Measurements from ENCODE around the gene RPUSD1.

RPUSD1 gene

GRCh38 chr16:799111-799947 is 11.1 kb upstream of the RPUSD1 start:
- H3K27ac ChIP-seq (ENCODE audit: insufficient read depth in 1 of 2, low read depth in 1 of 2, low read length in 2 of 2, poor library complexity in 1 of 2, severe bottlenecking in 2 of 2): no peak overlapping the region
- H3K27me3 ChIP-seq (replicated peaks in 2 of 5; ENCODE audit: control insufficient read depth in 4 of 5, insufficient read depth in 5 of 5, low read length in 4 of 5): peaks cover 0 to 57% (median 16%) of the 10 kb centered on the region in 5 experiments
- no peak overlapping the region for H3K4me3 ChIP-seq (ENCODE audit: control insufficient read depth in 1 of 7, extremely low read depth in 1 of 7, insufficient read depth in 4 of 7, low read depth in 2 of 7, low read length in 6 of 7)
- peaks cover 0 to 25% (median 9%) of the 10 kb centered on the region in 4 experiments for H3K36me3 ChIP-seq (ENCODE audit: control insufficient read depth in 4 of 4, insufficient read depth in 4 of 4, low read length in 3 of 4)
- 74% methylated on average over 12 of the region's 22 CpGs for WGBS (ENCODE audit: insufficient coverage)
- H3K9me3 ChIP-seq (ENCODE audit: control extremely low read depth in 1 of 5, control insufficient read depth in 4 of 5, insufficient read depth in 2 of 5, low read depth in 1 of 5, low read length in 4 of 5): peaks cover 0 to 2% (median 0%) of the 10 kb centered on the region in 5 experiments
- DNase-seq: no peak
- H3K4me1 ChIP-seq (ENCODE audit: control extremely low read depth in 1 of 4, control insufficient read depth in 4 of 4, insufficient read depth in 4 of 4, low read length in 3 of 4): peaks cover 0 to 5% (median 1%) of the 10 kb centered on the region in 4 experiments
- CTCF ChIA-PET: no interaction called here
- POLR2A ChIA-PET: no interaction called here

- WGBS (ENCODE audit: insufficient coverage): 95% methylated on average over 11 of the region's 19 CpGs
Observed at GRCh38 chr16:798666-799065, 10.5 kb upstream of the RPUSD1 start.

GRCh38 chr16:797686-798085 is 9.5 kb upstream of the RPUSD1 start:
- Histone ChIP-seq H3K4me3 (ENCODE audit: control insufficient read depth in 1 of 7, extremely low read depth in 1 of 7, insufficient read depth in 4 of 7, low read depth in 2 of 7, low read length in 6 of 7) (no peak overlapping the region), H3K4me1 (ENCODE audit: control extremely low read depth in 1 of 4, control insufficient read depth in 4 of 4, insufficient read depth in 4 of 4, low read length in 3 of 4) (peaks cover 0 to 5% (median 1%) of the 10 kb centered on the region in 4 experiments), H3K27ac (ENCODE audit: insufficient read depth in 1 of 2, low read depth in 1 of 2, low read length in 2 of 2, poor library complexity in 1 of 2, severe bottlenecking in 2 of 2) (no peak overlapping the region), H3K27me3 (replicated peaks in 2 of 5; ENCODE audit: control insufficient read depth in 4 of 5, insufficient read depth in 5 of 5, low read length in 4 of 5) (peaks cover 0 to 49% (median 16%) of the 10 kb centered on the region in 5 experiments), H3K36me3 (ENCODE audit: control insufficient read depth in 4 of 4, insufficient read depth in 4 of 4, low read length in 3 of 4) (peaks cover 0 to 36% (median 16%) of the 10 kb centered on the region in 4 experiments), H3K9me3 (ENCODE audit: control extremely low read depth in 1 of 5, control insufficient read depth in 4 of 5, insufficient read depth in 2 of 5, low read depth in 1 of 5, low read length in 4 of 5) (peaks cover 0 to 2% (median 0%) of the 10 kb centered on the region in 5 experiments)
- ChIA-PET POLR2A (no interaction called here), CTCF (no interaction called here)
- no peak for DNase-seq
- WGBS (ENCODE audit: insufficient coverage): 96% methylated on average over 19 of the region's 22 CpGs

More at GRCh38 chr16:798666-799065, 10.5 kb upstream of the RPUSD1 start:
- ChIA-PET POLR2A (no interaction called here), CTCF (no interaction called here)
- DNase-seq: no peak
- Histone ChIP-seq H3K9me3 (ENCODE audit: control extremely low read depth in 1 of 5, control insufficient read depth in 4 of 5, insufficient read depth in 2 of 5, low read depth in 1 of 5, low read length in 4 of 5) (peaks cover 0 to 2% (median 0%) of the 10 kb centered on the region in 5 experiments), H3K27ac (ENCODE audit: insufficient read depth in 1 of 2, low read depth in 1 of 2, low read length in 2 of 2, poor library complexity in 1 of 2, severe bottlenecking in 2 of 2) (no peak overlapping the region), H3K36me3 (ENCODE audit: control insufficient read depth in 4 of 4, insufficient read depth in 4 of 4, low read length in 3 of 4) (peaks cover 0 to 27% (median 11%) of the 10 kb centered on the region in 4 experiments), H3K4me3 (ENCODE audit: control insufficient read depth in 1 of 7, extremely low read depth in 1 of 7, insufficient read depth in 4 of 7, low read depth in 2 of 7, low read length in 6 of 7) (no peak overlapping the region), H3K4me1 (ENCODE audit: control extremely low read depth in 1 of 4, control insufficient read depth in 4 of 4, insufficient read depth in 4 of 4, low read length in 3 of 4) (peaks cover 0 to 5% (median 1%) of the 10 kb centered on the region in 4 experiments), H3K27me3 (replicated peaks in 2 of 5; ENCODE audit: control insufficient read depth in 4 of 5, insufficient read depth in 5 of 5, low read length in 4 of 5) (peaks cover 0 to 57% (median 16%) of the 10 kb centered on the region in 5 experiments)

- CTCF ChIA-PET: no interaction called here
- POLR2A ChIA-PET: no interaction called here
- peaks cover 0 to 42% (median 19%) of the 10 kb centered on the region in 4 experiments for H3K36me3 ChIP-seq (ENCODE audit: control insufficient read depth in 4 of 4, insufficient read depth in 4 of 4, low read length in 3 of 4)
Observed at GRCh38 chr16:797120-797420, 8.9 kb upstream of the RPUSD1 start.

GRCh38 chr16:796296-797119 is 8.3 kb upstream of the RPUSD1 start:
- peaks cover 0 to 2% (median 0%) of the 10 kb centered on the region in 5 experiments for H3K9me3 ChIP-seq (ENCODE audit: control extremely low read depth in 1 of 5, control insufficient read depth in 4 of 5, insufficient read depth in 2 of 5, low read depth in 1 of 5, low read length in 4 of 5)
- 95% methylated on average over 30 of the region's 38 CpGs for WGBS (ENCODE audit: insufficient coverage)
- H3K36me3 ChIP-seq (ENCODE audit: control insufficient read depth in 4 of 4, insufficient read depth in 4 of 4, low read length in 3 of 4): peaks cover 0 to 47% (median 23%) of the 10 kb centered on the region in 4 experiments
- peaks cover 0 to 38% (median 13%) of the 10 kb centered on the region in 5 experiments for H3K27me3 ChIP-seq (replicated peaks in 2 of 5; ENCODE audit: control insufficient read depth in 4 of 5, insufficient read depth in 5 of 5, low read length in 4 of 5)
- POLR2A ChIA-PET: no interaction called here
- no peak for DNase-seq
- peaks cover 0 to 5% (median 1%) of the 10 kb centered on the region in 4 experiments for H3K4me1 ChIP-seq (ENCODE audit: control extremely low read depth in 1 of 4, control insufficient read depth in 4 of 4, insufficient read depth in 4 of 4, low read length in 3 of 4)
- H3K27ac ChIP-seq (ENCODE audit: insufficient read depth in 1 of 2, low read depth in 1 of 2, low read length in 2 of 2, poor library complexity in 1 of 2, severe bottlenecking in 2 of 2): no peak overlapping the region
- H3K4me3 ChIP-seq (ENCODE audit: control insufficient read depth in 1 of 7, extremely low read depth in 1 of 7, insufficient read depth in 4 of 7, low read depth in 2 of 7, low read length in 6 of 7): no peak overlapping the region
- CTCF ChIA-PET: interaction anchor here (1.0 kb wide), 1 partner anchor 8 kb away, joined by 3 read pairs; no protein-coding TSS in a partner anchor

More at GRCh38 chr16:797120-797420, 8.9 kb upstream of the RPUSD1 start:
- Histone ChIP-seq H3K4me3 (ENCODE audit: control insufficient read depth in 1 of 7, extremely low read depth in 1 of 7, insufficient read depth in 4 of 7, low read depth in 2 of 7, low read length in 6 of 7) (no peak overlapping the region), H3K9me3 (ENCODE audit: control extremely low read depth in 1 of 5, control insufficient read depth in 4 of 5, insufficient read depth in 2 of 5, low read depth in 1 of 5, low read length in 4 of 5) (peaks cover 0 to 2% (median 0%) of the 10 kb centered on the region in 5 experiments), H3K27me3 (replicated peaks in 2 of 5; ENCODE audit: control insufficient read depth in 4 of 5, insufficient read depth in 5 of 5, low read length in 4 of 5) (peaks cover 0 to 43% (median 16%) of the 10 kb centered on the region in 5 experiments), H3K4me1 (ENCODE audit: control extremely low read depth in 1 of 4, control insufficient read depth in 4 of 4, insufficient read depth in 4 of 4, low read length in 3 of 4) (peaks cover 0 to 5% (median 1%) of the 10 kb centered on the region in 4 experiments), H3K27ac (ENCODE audit: insufficient read depth in 1 of 2, low read depth in 1 of 2, low read length in 2 of 2, poor library complexity in 1 of 2, severe bottlenecking in 2 of 2) (no peak overlapping the region)
- 100% methylated on average over 1 of the region's 2 CpGs for WGBS (ENCODE audit: insufficient coverage)
- DNase-seq: no peak

- H3K36me3 ChIP-seq (ENCODE audit: control insufficient read depth in 4 of 4, insufficient read depth in 4 of 4, low read length in 3 of 4): peaks cover 2 to 55% (median 28%) of the 10 kb centered on the region in 4 experiments
- peaks cover 0 to 2% (median 0%) of the 10 kb centered on the region in 5 experiments for H3K9me3 ChIP-seq (ENCODE audit: control extremely low read depth in 1 of 5, control insufficient read depth in 4 of 5, insufficient read depth in 2 of 5, low read depth in 1 of 5, low read length in 4 of 5)
- POLR2A ChIA-PET: no interaction called here
- CTCF ChIA-PET: interaction anchor here (1.0 kb wide), 1 partner anchor 9 kb away, joined by 3 read pairs; no protein-coding TSS in a partner anchor
- H3K4me3 ChIP-seq (ENCODE audit: control insufficient read depth in 1 of 7, extremely low read depth in 1 of 7, insufficient read depth in 4 of 7, low read depth in 2 of 7, low read length in 6 of 7): no peak overlapping the region
- H3K4me1 ChIP-seq (ENCODE audit: control extremely low read depth in 1 of 4, control insufficient read depth in 4 of 4, insufficient read depth in 4 of 4, low read length in 3 of 4): peaks cover 0 to 5% (median 1%) of the 10 kb centered on the region in 4 experiments
- peaks cover 0 to 29% (median 7%) of the 10 kb centered on the region in 5 experiments for H3K27me3 ChIP-seq (replicated peaks in 2 of 5; ENCODE audit: control insufficient read depth in 4 of 5, insufficient read depth in 5 of 5, low read length in 4 of 5)
- no peak for DNase-seq
- 94% methylated on average over 31 of the region's 33 CpGs for WGBS (ENCODE audit: insufficient coverage)
- no peak overlapping the region for H3K27ac ChIP-seq (ENCODE audit: insufficient read depth in 1 of 2, low read depth in 1 of 2, low read length in 2 of 2, poor library complexity in 1 of 2, severe bottlenecking in 2 of 2)
Observed at GRCh38 chr16:795580-796229, 7.5 kb upstream of the RPUSD1 start.

Measured in common myeloid progenitor, CD34-positive (primary cell).